ENCODE measurements around the gene PLEKHB2. TPM values are rescaled to one million over a fixed set of nuclear protein-coding genes. Genes with fewer than 3 reads are reported as not detected.
"Not testable (repeated sequence)": the region's sequence is repeated elsewhere in the genome, so short reads cannot be mapped to it uniquely, and the experiment has no call there.

The PLEKHB2 gene
- total and polyA plus RNA-seq, 2 donors (not counting 1 experiment from before 2014, with no cell fraction given): 16.3 to 39.5 TPM

GRCh38 chr2:131181451-131181850, 76.3 kb downstream of the PLEKHB2 start:
- H3K4me2 ChIP-seq (replicated peaks; ENCODE audit: low read depth, low read length, poor library complexity, severe bottlenecking); H3K4me3 ChIP-seq (ENCODE audit: control extremely low read depth in 1 of 5, extremely low read depth in 1 of 5, insufficient read depth in 1 of 5, low read depth in 2 of 5, low read length in 4 of 5); DNase-seq; H3K4me3 Mint-ChIP-seq; H3K4me1 ChIP-seq (ENCODE audit: control insufficient read depth in 2 of 2, insufficient read depth in 2 of 2, low read length in 2 of 2); H3K27ac Mint-ChIP-seq; POLR2A ChIA-PET; H3K36me3 ChIP-seq (replicated peaks in 1 of 2; ENCODE audit: control extremely low read depth in 1 of 2, control insufficient read depth in 1 of 2, extremely low read depth in 1 of 2, insufficient read depth in 2 of 2, low read length in 1 of 2); H3K9me3 ChIP-seq (ENCODE audit: control extremely low read depth in 1 of 3, control insufficient read depth in 2 of 3, insufficient read depth in 1 of 3, low read length in 2 of 3); H3K27ac ChIP-seq (ENCODE audit: low read length in 2 of 2); intact Hi-C loops (cut with micrococcal nuclease); H3K9me3 Mint-ChIP-seq (ENCODE audit: insufficient read depth); ATAC-seq (ENCODE audit: low read depth); H3K4me1 Mint-ChIP-seq; H3K79me2 ChIP-seq (ENCODE audit: control insufficient read depth, insufficient read depth, low read length); H2AFZ ChIP-seq (ENCODE audit: insufficient read depth, low read depth, low read length, poor library complexity, severe bottlenecking); H4K20me1 ChIP-seq (ENCODE audit: control insufficient read depth, insufficient read depth, low read length, poor library complexity, severe bottlenecking); CTCF ChIA-PET; H3K9ac ChIP-seq (ENCODE audit: low read length); H3K27me3 ChIP-seq (replicated peaks in 1 of 4; ENCODE audit: control extremely low read depth in 1 of 4, control insufficient read depth in 3 of 4, insufficient read depth in 4 of 4, low read length in 3 of 4): not testable (repeated sequence)
- 91% methylated on average over 4 of the region's 4 CpGs for WGBS (ENCODE audit: insufficient coverage)
- H3K27me3 Mint-ChIP-seq: peaks cover 26% of the 10 kb centered on the region

DNA sequence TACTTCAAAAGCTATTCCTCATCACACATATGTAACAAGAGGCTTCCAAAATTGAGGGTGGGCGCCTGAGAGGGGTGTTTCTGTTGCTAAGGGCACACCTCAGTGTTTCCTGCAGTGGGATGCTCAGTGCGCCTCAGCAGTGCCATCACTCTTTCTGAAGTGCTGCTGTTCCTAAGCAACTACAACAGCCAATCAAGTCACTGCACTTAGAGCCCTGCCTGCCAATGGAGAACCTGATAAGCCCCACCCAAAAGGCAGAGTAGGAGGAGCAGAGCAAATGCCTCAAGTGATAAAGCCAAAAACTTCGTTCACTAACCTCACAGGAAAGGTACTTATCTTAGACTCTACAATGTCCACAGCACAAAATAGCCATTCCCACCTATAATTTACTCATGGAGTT, 88.3 kb downstream of the PLEKHB2 start:
- POLR2A ChIA-PET; intact Hi-C loops (cut with micrococcal nuclease); CTCF ChIA-PET; H3K4me3 ChIP-seq (ENCODE audit: control extremely low read depth in 1 of 5, extremely low read depth in 1 of 5, insufficient read depth in 1 of 5, low read depth in 2 of 5, low read length in 4 of 5); H3K36me3 ChIP-seq (replicated peaks in 1 of 2; ENCODE audit: control extremely low read depth in 1 of 2, control insufficient read depth in 1 of 2, extremely low read depth in 1 of 2, insufficient read depth in 2 of 2, low read length in 1 of 2); H3K27ac Mint-ChIP-seq; H3K27me3 Mint-ChIP-seq; H4K20me1 ChIP-seq (ENCODE audit: control insufficient read depth, insufficient read depth, low read length, poor library complexity, severe bottlenecking); H3K27me3 ChIP-seq (replicated peaks in 1 of 4; ENCODE audit: control extremely low read depth in 1 of 4, control insufficient read depth in 3 of 4, insufficient read depth in 4 of 4, low read length in 3 of 4); H3K4me3 Mint-ChIP-seq; ATAC-seq (ENCODE audit: low read depth); H3K4me2 ChIP-seq (replicated peaks; ENCODE audit: low read depth, low read length, poor library complexity, severe bottlenecking); H3K9me3 Mint-ChIP-seq (ENCODE audit: insufficient read depth); H3K4me1 ChIP-seq (ENCODE audit: control insufficient read depth in 2 of 2, insufficient read depth in 2 of 2, low read length in 2 of 2); H3K9ac ChIP-seq (ENCODE audit: low read length); H3K4me1 Mint-ChIP-seq; DNase-seq; H3K27ac ChIP-seq (ENCODE audit: low read length in 2 of 2); H3K9me3 ChIP-seq (ENCODE audit: control extremely low read depth in 1 of 3, control insufficient read depth in 2 of 3, insufficient read depth in 1 of 3, low read length in 2 of 3); H2AFZ ChIP-seq (ENCODE audit: insufficient read depth, low read depth, low read length, poor library complexity, severe bottlenecking); H3K79me2 ChIP-seq (ENCODE audit: control insufficient read depth, insufficient read depth, low read length): not testable (repeated sequence)
- WGBS (ENCODE audit: insufficient coverage): 15% methylated on average over 2 of the region's 3 CpGs

- H3K4me1 Mint-ChIP-seq; intact Hi-C loops (cut with micrococcal nuclease); H3K9me3 Mint-ChIP-seq (ENCODE audit: insufficient read depth); H3K27ac ChIP-seq (ENCODE audit: low read length in 2 of 2); POLR2A ChIA-PET; H3K27me3 Mint-ChIP-seq; H3K4me3 Mint-ChIP-seq; H3K4me1 ChIP-seq (ENCODE audit: control insufficient read depth in 2 of 2, insufficient read depth in 2 of 2, low read length in 2 of 2); ATAC-seq (ENCODE audit: low read depth); H3K27ac Mint-ChIP-seq; H3K36me3 ChIP-seq (replicated peaks in 1 of 2; ENCODE audit: control extremely low read depth in 1 of 2, control insufficient read depth in 1 of 2, extremely low read depth in 1 of 2, insufficient read depth in 2 of 2, low read length in 1 of 2); CTCF ChIA-PET; DNase-seq; H3K79me2 ChIP-seq (ENCODE audit: control insufficient read depth, insufficient read depth, low read length); H2AFZ ChIP-seq (ENCODE audit: insufficient read depth, low read depth, low read length, poor library complexity, severe bottlenecking); H3K4me2 ChIP-seq (replicated peaks; ENCODE audit: low read depth, low read length, poor library complexity, severe bottlenecking); H3K9ac ChIP-seq (ENCODE audit: low read length); H3K4me3 ChIP-seq (ENCODE audit: control extremely low read depth in 1 of 5, extremely low read depth in 1 of 5, insufficient read depth in 1 of 5, low read depth in 2 of 5, low read length in 4 of 5); H3K9me3 ChIP-seq (ENCODE audit: control extremely low read depth in 1 of 3, control insufficient read depth in 2 of 3, insufficient read depth in 1 of 3, low read length in 2 of 3); H4K20me1 ChIP-seq (ENCODE audit: control insufficient read depth, insufficient read depth, low read length, poor library complexity, severe bottlenecking); H3K27me3 ChIP-seq (replicated peaks in 1 of 4; ENCODE audit: control extremely low read depth in 1 of 4, control insufficient read depth in 3 of 4, insufficient read depth in 4 of 4, low read length in 3 of 4): not testable (repeated sequence)
- WGBS (ENCODE audit: insufficient coverage): no CpG with 5 or more reads among the region's 2 CpGs
Measured at GRCh38 chr2:131196186-131196585, 91.0 kb downstream of the PLEKHB2 start.

Small RNA genes within 50 kb of the gene (small RNA-seq; reads per million reads assigned to genes)
- gene AC009477.1 (ENCODE audit: insufficient read length, low read depth, low replicate concordance): not detected

Other genes with a start within 250 kb of the PLEKHB2 start
- gene FAM168B, start 11.9 kb upstream of the PLEKHB2 start, total RNA-seq: 69.1 and 70.5 TPM in 2 replicates
- 38.6 and 49.6 TPM in 2 replicates for gene FAM168B, start 11.9 kb upstream of the PLEKHB2 start, polyA plus RNA-seq
- gene POTEE, start 104.2 kb downstream of the PLEKHB2 start, total RNA-seq: 0.07 TPM in 2 replicates
- gene POTEE, start 104.2 kb downstream of the PLEKHB2 start, polyA plus RNA-seq: not detected in 2 replicates

All from B cell (primary cell).